Sigmoid colon (tissue), 7 donors: Measurements from ENCODE around the gene ATP5PO. TPM values are rescaled to one million over a fixed set of nuclear protein-coding genes. Genes with fewer than 3 reads are reported as not detected.

ENCODE experiments used
- DNase-seq: peaks from one replicate; pipeline ENCODE4 v3.0.0-alpha.2; 2019
- H3K27ac ChIP-seq, 4 donors: fragments of 200-600 bp; sonication (generic); one replicate each; pipeline ENCODE4 v1.5.1; 2016 to 2019; ENCODE audit warnings: mild to moderate bottlenecking in 1 of 4
- H3K27me3 ChIP-seq, 3 donors: fragments of 200-600 bp; sonication (generic); one replicate each; pipeline ENCODE4 v1.5.1; 2019; ENCODE audit warnings: mild to moderate bottlenecking in 1 of 3
- H3K36me3 ChIP-seq, 4 donors: fragments of 200-600 bp; sonication (generic); one replicate each; pipeline ENCODE4 v1.5.1; 2016 to 2019
- H3K4me1 ChIP-seq, 4 donors: fragments of 200-600 bp; sonication (generic); one replicate each; pipeline ENCODE4 v1.5.1; 2017 to 2019
- H3K4me3 ChIP-seq, 4 donors: fragments of 200-600 bp; sonication (generic); one replicate each; pipeline ENCODE4 v1.5.1; 2017 to 2019; ENCODE audit warnings: mild to moderate bottlenecking in 2 of 4, moderate library complexity in 1 of 4
- H3K9me3 ChIP-seq, 4 donors: fragments of 200-600 bp in 3 of 4; sonication (generic) in 3 of 4; one replicate each; pipeline versions ENCODE4 v1.5.1 to v1.6.1; 2013 to 2019
- EP300 ChIP-seq, 4 donors: sonication (generic); formaldehyde crosslinking; IDR thresholded peaks; one replicate each; pipeline ENCODE4 v1.6.1; 2017; ENCODE audit warnings: antibody characterized with exemption in 4 of 4
- POLR2A ChIP-seq, 2 donors: fragments of 450-650 bp; IDR thresholded peaks; one replicate each; pipeline ENCODE4 v1.6.1; 2016; ENCODE audit warnings: antibody characterized with exemption in 2 of 2, mild to moderate bottlenecking in 2 of 2, moderate library complexity in 2 of 2
- POLR2AphosphoS5 ChIP-seq, 4 donors: sonication (generic); formaldehyde crosslinking; IDR thresholded peaks; one replicate each; pipeline ENCODE4 v1.6.1; 2017; ENCODE audit warnings: antibody characterized with exemption in 4 of 4
- WGBS, 2 donors: extraction: QIAGEN DNeasy Blood & Tissue Kit; methylation state at CpG; one replicate each; pipeline ENCODE4 v1.1.7; 2013; 5-methylcytosine and 5-hydroxymethylcytosine counted together
- intact Hi-C: fragments of 100-400 bp; cut with DNase I; formaldehyde crosslinking; loops from one replicate; pipeline ENCODE4 v1.15.1; 2023
- polyA plus RNA-seq, 3 donors: library from polyadenylated mRNA; stranded (reverse); fragments of 200-250 nt; gene quantifications; one replicate each; pipeline ENCODE4 v1.2.3, GENCODE V29; 2013
- total RNA-seq, 4 donors: library from RNA; depleted of rRNA; stranded (reverse); fragments of >200 nt; gene quantifications; one replicate each; pipeline ENCODE4 v1.1.0, GENCODE V29; 2016
- TF ChIP-seq, protein P1 (sequence below), 4 experiments: fragments of 450-650 bp in 3 of 4; fragments of 200-600 bp in 1 of 4; IDR thresholded peaks; one replicate each; pipeline ENCODE4 v1.5.1; 2016 to 2019; ENCODE audit warnings: antibody characterized with exemption in 4 of 4, mild to moderate bottlenecking in 3 of 4, moderate library complexity in 2 of 4
- donor health status: healthy with polysubstance abuse.
- donor health status: Bipolar disorder and iron deficiency.
- donor health status: healthy.

ATP5PO gene
- total and polyA plus RNA-seq, 7 donors: 277 to 742 (median 414) TPM

DNA sequence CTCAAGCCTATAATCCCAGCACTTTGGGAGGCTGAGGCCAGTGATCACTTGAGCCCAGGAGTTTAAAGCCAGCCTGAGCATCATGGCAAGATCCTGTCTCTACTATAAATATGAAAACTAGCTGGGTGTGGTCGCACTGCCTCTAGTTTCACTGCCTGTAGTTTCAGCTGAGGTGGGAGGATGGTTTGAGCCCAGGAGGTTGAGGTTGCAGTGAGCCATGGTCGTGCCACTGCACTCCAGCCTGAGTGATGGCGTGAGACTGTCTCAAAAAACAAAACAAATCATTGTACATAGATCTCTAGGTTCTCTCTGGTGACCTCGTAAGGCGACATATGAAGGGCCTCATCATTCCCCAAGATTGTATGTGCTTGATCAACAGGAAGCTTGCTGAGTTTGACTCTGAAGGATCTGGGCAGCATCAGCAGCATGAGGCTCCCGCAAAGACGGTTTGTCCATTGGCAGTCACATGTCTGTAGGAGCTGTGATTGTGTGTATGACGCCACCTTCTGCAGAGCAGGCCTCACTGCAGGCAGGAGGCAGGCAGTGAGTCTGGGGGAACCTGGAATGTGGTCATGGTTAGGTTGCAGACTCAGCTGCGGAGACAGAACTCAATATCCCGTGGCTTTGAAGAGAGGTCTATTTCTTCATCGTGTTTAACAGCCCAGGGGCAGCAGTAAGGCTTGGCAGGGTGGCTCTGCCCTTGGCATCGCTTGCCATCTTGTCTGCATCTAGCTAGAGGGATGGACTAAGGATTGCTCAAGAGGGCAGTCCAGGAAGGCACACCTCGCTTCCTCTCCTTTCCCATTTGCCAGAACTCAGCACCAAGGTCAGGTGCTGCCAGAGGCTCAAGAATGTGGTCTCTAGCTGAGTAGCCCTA is 14.0 kb downstream of the ATP5PO start:
- TF ChIP-seq EP300 (IDR thresholded peaks at IDR 0.05) (no peak), POLR2AphosphoS5 (IDR thresholded peaks at IDR 0.05) (peak in 2 of 4 donors; percentile 16 to 37)
- TF ChIP-seq, protein P1, sequence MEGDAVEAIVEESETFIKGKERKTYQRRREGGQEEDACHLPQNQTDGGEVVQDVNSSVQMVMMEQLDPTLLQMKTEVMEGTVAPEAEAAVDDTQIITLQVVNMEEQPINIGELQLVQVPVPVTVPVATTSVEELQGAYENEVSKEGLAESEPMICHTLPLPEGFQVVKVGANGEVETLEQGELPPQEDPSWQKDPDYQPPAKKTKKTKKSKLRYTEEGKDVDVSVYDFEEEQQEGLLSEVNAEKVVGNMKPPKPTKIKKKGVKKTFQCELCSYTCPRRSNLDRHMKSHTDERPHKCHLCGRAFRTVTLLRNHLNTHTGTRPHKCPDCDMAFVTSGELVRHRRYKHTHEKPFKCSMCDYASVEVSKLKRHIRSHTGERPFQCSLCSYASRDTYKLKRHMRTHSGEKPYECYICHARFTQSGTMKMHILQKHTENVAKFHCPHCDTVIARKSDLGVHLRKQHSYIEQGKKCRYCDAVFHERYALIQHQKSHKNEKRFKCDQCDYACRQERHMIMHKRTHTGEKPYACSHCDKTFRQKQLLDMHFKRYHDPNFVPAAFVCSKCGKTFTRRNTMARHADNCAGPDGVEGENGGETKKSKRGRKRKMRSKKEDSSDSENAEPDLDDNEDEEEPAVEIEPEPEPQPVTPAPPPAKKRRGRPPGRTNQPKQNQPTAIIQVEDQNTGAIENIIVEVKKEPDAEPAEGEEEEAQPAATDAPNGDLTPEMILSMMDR (IDR thresholded peaks at IDR 0.05): peak in 2 of 4 experiments; percentile 14 to 42
- Histone ChIP-seq H3K4me1 (peaks cover 0 to 15% (median 10%) of the 10 kb centered on the region in 4 donors), H3K36me3 (peaks cover 11 to 59% (median 40%) of the 10 kb centered on the region in 4 donors), H3K27ac (peak overlapping the region in 2 of 4 donors; percentile 34 to 38), H3K27me3 (no peaks in the 10 kb centered on the region), H3K4me3 (no peak overlapping the region), H3K9me3 (no peaks in the 10 kb centered on the region)
- intact Hi-C loops: no loop called here
- DNase-seq: peak; percentile 73
- 79% methylated on average over 13 of the region's 13 CpGs for WGBS, 2 donors

DNA sequence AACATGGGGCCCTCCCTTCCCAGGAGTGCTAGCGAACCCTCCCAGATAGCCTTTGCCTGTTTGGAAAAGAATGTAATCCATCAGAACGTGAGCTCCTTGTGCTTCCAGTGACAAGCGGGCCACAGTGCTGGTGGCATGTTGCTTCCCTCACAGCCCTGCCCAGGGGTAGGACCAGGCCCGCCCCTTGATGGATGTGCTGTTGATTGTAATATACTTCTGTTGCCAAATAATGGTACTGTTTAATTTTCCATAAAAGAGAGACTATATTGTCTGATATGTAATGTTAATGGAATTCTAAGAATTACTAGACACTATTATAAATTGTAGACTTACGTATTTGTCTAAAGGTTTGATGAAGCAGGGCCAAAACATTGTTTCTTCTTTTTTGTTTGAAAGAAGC is 16.4 kb downstream of the ATP5PO start:
- H3K36me3 ChIP-seq: peaks cover 5 to 34% (median 17%) of the 10 kb centered on the region in 4 donors
- TF ChIP-seq, protein P1 (IDR thresholded peaks at IDR 0.05): no peak
- no peak for TF ChIP-seq POLR2A (IDR thresholded peaks at IDR 0.05)
- no peak for TF ChIP-seq EP300 (IDR thresholded peaks at IDR 0.05)
- no peak for TF ChIP-seq POLR2AphosphoS5 (IDR thresholded peaks at IDR 0.05)
- H3K27ac ChIP-seq: peak overlapping the region; percentile 19 to 66 (median 60)
- no peaks in the 10 kb centered on the region for H3K27me3 ChIP-seq
- 86 to 91% methylated on average over 5 of the region's 5 CpGs for WGBS, 2 donors
- DNase-seq: peak; percentile 28
- intact Hi-C loops: no loop called here
- peaks cover 0 to 25% (median 19%) of the 10 kb centered on the region in 4 donors for H3K4me1 ChIP-seq
- no peaks in the 10 kb centered on the region for H3K9me3 ChIP-seq
- no peak overlapping the region for H3K4me3 ChIP-seq

DNA sequence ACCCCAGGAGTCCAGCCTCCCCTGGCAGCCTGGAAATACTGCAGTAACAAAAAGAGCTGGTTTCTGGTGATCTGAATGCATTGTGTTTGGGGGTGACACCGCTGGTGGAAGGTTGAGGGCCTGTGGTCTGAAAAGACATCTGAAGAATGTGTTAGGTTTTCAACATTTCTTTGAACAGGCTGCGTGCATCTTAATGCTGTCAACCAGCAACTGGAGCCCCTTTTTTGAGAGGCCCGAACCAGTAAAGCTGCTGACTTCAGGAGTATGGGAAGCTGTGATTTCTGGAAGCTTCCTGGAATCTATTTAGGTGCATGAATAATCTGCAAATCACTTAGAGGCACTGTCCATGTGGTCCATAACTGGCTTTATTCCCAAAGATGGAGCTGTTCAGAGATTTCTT is 17.0 kb downstream of the ATP5PO start:
- intact Hi-C loops: no loop called here
- Histone ChIP-seq H3K4me1 (peaks cover 0 to 28% (median 21%) of the 10 kb centered on the region in 4 donors), H3K27me3 (no peaks in the 10 kb centered on the region), H3K36me3 (peaks cover 5 to 28% (median 11%) of the 10 kb centered on the region in 4 donors), H3K4me3 (no peak overlapping the region), H3K9me3 (no peaks in the 10 kb centered on the region), H3K27ac (peak overlapping the region; percentile 19 to 66 (median 60))
- DNase-seq: no peak
- TF ChIP-seq POLR2AphosphoS5 (IDR thresholded peaks at IDR 0.05) (no peak), EP300 (IDR thresholded peaks at IDR 0.05) (no peak), POLR2A (IDR thresholded peaks at IDR 0.05) (no peak)
- TF ChIP-seq, protein P1 (IDR thresholded peaks at IDR 0.05): no peak
- 88 to 94% methylated on average over 3 of the region's 3 CpGs for WGBS, 2 donors

DNA sequence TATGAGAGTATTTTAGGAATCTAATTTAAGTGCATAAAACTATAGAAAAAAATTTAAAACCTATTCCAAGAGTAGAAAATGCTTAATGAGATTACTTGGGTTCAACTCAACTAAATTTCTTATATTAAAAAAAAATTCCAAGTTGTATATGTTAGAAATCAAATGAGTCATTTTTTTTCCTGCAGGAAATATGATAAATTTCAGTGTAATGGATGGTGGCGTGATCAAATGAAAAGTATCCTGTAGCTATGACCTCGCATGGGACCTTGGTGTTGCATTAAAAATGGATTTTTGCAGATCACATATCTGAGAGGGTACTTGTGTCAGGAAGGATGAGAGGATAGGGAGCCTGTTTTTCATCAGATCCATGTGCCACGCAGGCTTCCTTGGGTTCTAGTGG is 17.9 kb downstream of the ATP5PO start:
- TF ChIP-seq POLR2A (IDR thresholded peaks at IDR 0.05): no peak
- TF ChIP-seq, protein P1 (IDR thresholded peaks at IDR 0.05): no peak
- no peak for TF ChIP-seq POLR2AphosphoS5 (IDR thresholded peaks at IDR 0.05)
- no peak for TF ChIP-seq EP300 (IDR thresholded peaks at IDR 0.05)
- Histone ChIP-seq H3K4me3 (no peak overlapping the region), H3K9me3 (no peaks in the 10 kb centered on the region), H3K27me3 (no peaks in the 10 kb centered on the region), H3K36me3 (peaks cover 2 to 20% (median 6%) of the 10 kb centered on the region in 4 donors), H3K4me1 (peaks cover 0 to 28% (median 21%) of the 10 kb centered on the region in 4 donors), H3K27ac (no peak overlapping the region)
- WGBS, 2 donors: 96% methylated on average over 3 of the region's 3 CpGs
- intact Hi-C loops: no loop called here
- DNase-seq: no peak
